Amygdala (tissue), 56 donors: ENCODE measurements around the gene CRHR2.
A peak's percentile ranks its signal among the peaks of the same experiment; 100 is the strongest.
"Not testable (repeated sequence)": the region's sequence is repeated elsewhere in the genome, so short reads cannot be mapped to it uniquely, and the experiment has no call there.

Experiments used
- DNase-seq, 56 donors: peaks; one replicate each; lab custom pipeline; 2025; lab: John Stamatoyannopoulos, UW

The CRHR2 gene

DNA sequence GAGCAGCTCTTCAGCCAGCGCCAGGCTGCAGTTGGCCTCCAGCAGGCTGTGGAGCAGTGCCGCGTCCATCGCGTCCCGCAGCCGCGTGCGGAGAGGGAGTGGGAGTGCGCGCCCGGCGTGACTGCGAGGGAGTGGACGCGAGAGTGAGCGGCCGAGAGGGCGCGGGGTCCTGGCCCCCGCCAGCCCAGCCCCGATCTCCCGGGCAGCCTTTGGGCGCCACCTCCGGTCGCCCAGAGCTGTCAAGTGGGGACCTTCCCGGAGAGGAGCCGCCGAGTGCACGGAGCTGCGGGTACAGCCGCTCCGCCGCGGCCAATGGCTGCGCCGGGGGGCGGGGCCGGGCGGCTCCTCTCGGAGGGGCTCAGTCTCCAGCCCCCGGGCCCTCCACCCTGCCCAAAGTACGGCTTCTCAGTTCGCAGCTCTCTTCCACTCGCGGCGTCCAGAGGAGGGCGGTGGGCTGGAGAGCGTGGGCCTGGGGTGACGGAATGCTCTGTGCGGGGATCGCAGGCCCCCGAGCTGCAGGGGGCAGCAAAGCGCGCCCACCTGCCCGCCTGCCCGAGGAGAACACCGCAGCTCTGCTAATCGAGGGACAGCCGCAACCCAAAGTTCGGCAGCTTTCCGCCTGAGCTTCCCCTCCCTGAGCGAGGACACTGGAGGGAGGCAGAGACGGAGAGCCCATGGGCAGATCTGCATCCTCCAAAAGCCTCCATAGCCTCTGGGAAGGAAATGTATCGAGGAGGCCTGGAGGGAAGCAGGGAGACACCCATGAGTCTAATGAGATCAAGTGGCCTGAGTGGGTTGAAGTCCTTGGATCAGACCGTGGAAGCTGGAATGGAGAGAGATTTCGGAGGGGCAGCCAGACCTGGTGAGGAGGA, at the start of gene CRHR2:
TSS of gene CRHR2 (minus strand) at position 245 of the 872 bp plus-strand sequence. CDS start at position 69, 176 bp downstream.
- peak in 4 of 56 donors; percentile 3 to 49 (median 16) for DNase-seq

- DNase-seq = no peak
These were observed 49.3 kb upstream of the CRHR2 start for GRCh38 chr7:30731581-30731980.

GRCh38 chr7:30730996-30731395, 48.7 kb upstream of the CRHR2 start:
- DNase-seq = no peak

DNA sequence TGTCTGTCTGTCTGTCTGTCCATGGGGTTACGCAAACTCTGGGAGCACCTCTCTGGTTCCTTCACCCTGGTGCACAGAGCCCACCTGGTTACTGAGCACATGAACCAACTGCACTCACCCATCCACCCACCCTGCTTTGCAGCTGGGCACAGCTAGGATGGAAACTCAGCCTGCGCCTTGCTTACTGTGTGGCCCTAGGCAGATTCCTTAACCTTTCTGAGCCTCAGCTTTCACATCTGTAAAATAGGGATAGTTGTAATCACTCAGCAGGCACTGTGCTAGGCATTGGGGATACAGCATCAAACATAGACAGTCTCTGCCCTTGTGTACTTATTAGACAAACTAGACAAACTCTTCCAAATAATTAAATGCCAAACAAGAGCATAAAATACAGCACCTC, 47.8 kb upstream of the CRHR2 start:
- no peak for DNase-seq

GRCh38 chr7:30729642-30730041, 47.4 kb upstream of the CRHR2 start:
- no peak for DNase-seq

- no peak for DNase-seq
These were observed 46.4 kb upstream of the CRHR2 start for GRCh38 chr7:30728591-30729100.

GRCh38 chr7:30727061-30727945, 45.0 kb upstream of the CRHR2 start:
- DNase-seq = no peak

- no peak for DNase-seq
These were observed 44.2 kb upstream of the CRHR2 start for GRCh38 chr7:30726296-30727006.

DNA sequence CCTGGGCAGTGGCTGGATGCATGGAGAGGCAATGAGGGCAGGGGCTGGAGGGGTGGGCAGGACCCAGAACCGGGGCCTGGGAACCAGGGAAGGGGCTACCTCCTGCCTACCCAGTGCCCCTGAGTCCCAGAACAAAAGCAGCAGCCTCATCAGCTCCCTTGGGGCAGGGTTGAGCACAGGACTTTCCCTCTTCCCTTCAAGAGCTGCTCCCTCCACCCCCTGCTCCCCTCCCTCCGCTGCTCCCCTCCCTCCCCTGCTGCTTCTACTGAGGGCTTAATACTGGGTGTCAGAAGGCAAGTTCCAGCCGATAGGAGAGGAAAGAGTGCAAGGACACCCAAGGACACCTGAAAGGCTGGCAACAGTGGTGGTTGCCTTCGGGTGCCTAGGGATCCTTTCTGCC, 41.5 kb upstream of the CRHR2 start:
- no peak for DNase-seq

DNA sequence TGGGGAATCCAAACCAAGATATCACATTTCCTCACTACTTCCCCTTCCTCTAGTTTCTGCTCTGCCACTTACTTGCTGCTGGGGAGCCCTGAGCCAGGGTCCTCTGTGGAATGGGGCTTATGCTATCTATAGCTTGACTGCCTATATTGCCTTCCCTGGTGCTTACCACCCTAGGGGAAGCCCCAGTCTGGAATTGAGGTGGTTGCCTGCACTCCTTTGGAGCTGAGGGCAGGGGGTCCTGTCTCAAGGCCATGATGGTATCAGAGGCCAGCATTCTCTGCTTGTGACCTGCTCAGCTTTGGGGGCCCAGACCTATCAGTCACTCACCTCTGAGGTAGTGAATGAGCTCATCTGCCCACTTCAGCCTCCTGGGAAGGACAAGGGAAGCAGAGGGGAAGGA, 40.4 kb upstream of the CRHR2 start:
- no peak for DNase-seq

GRCh38 chr7:30722187-30722586, 39.9 kb upstream of the CRHR2 start:
- DNase-seq = no peak

- no peak for DNase-seq
These were observed 39.0 kb upstream of the CRHR2 start for GRCh38 chr7:30721211-30721610.

DNA sequence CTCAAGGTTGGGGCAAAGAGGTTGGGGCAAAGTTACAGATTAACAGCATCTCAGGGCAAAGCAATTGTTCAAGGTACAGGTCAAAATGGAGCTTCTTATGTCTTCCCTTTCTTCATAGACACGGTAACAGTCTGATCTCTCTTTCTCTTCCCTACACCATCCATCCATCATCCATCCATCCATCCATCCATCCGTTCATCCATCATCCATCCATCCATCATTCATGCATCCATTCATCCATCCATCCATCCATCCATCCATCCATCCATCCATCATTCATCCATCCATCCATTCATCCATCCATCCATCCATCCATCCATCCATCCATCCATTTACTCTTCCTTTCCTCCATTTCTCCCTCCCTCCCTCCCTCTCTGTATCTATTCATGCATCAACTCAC, 37.2 kb upstream of the CRHR2 start:
- DNase-seq = not testable (repeated sequence)

DNA sequence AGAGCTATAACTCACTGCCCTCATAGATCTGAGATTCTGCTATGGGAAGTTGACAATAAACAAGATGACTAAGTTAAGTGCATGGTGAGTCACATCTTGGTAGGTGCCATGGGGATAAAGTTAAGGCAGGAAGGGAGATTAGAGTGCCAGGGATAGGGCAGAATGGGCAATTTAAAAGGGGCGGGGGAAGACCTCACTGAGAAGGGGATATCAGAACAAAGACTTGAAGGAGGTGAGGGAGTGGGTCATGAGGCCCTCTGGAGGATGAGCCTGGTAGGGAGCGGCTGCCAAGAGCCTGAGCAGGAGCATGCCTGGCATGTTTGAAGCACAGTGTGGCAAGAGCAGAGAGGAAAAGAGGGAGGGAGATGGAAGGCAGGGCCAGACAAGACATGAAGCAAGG, 34.9 kb upstream of the CRHR2 start:
- no peak for DNase-seq

DNA sequence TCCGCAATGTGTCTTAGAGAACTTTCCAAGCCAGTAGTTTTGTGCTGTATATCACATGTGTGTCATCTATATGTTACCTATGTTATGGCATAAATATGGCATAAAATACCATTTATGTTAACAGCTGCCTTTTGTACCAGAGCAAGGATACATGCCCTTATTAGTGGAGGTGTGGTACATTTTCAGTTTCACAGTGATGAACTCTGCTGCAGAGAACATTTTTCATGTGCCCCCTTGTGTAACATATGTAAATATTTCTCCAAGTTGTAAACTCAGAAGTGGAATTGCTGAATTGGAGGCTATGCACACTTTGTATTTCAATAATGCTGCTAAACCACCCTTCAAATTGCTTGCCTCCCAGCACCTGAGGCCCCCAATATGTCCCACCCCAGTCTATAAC, 31.9 kb upstream of the CRHR2 start:
- no peak for DNase-seq

DNA sequence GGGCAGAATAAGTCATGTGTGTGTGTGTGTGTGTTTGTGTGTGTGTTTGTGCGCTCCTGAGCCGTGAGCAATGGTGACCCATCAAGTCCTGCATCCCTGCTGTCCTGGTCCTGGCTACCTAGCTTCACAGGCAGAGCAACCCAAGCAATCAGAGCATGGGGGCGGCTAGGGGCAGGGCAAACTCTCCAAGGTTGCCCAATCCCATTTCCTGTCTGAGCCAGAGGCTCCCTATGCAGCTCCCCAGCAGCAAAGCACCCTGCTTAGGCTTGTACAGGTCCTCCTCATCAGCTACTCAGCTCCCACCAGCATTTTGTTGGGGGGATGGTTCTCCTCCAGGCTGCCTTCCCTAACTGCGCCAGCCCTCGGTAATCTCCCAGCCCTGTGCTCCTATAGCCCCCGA, 31.1 kb upstream of the CRHR2 start:
- DNase-seq = no peak

DNA sequence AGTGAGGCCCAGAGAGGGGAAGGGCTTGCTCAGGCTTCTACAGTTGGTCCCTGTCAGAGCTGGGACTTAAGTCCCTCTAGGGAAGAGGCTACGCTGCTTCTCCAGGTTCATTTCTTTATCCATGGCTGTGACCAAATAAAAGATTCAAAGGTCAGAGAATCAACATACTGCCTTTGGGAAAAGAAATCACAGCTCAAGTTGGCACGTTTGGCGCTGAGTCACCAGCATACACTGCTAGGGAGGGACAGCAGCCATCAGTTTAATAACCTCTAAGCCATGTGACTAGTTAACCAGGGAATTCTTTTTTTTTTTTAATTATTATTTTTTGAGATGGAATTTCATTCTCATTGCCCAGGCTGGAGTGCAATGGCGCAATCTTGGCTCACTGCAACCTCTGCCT, 28.4 kb upstream of the CRHR2 start:
- no peak for DNase-seq

GRCh38 chr7:30709549-30709948, 27.3 kb upstream of the CRHR2 start:
- no peak for DNase-seq

DNA sequence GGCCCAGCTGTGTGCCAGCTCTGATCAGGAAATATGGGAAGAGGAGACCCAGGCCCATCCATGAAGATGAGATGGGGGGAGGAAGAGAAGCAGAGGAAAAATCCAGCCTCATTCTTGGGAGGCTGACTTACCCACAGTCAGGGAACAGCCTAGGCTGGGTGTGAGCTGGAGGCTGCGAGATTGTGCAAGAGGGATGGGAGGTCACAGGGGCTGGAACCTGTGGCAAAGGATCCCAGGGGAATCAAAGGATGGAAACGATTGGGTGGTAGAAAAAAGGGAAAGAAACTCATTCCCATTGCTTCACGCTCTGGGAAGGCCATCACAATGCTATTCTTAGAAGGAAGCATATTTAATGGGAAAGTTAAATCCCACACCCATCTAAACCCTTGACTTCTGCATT, 26.7 kb upstream of the CRHR2 start:
- no peak for DNase-seq

- no peak for DNase-seq
These were observed 26.2 kb upstream of the CRHR2 start for GRCh38 chr7:30708412-30708811.
